Left cardiac atrium (tissue), 4 donors: ENCODE measurements around the gene ANKRD29. TPM values are rescaled to one million over a fixed set of nuclear protein-coding genes. Genes with fewer than 3 reads are reported as not detected.
"Not testable (repeated sequence)": the region's sequence is repeated elsewhere in the genome, so short reads cannot be mapped to it uniquely, and the experiment has no call there.

ENCODE experiments used
- ATAC-seq, 2 donors: fragments of 200-7000 bp; cut with Tn5 transposase; one replicate each; pipeline ENCODE4 v1.9.1; 2020; ENCODE audit warnings: mild to moderate bottlenecking in 2 of 2, moderate library complexity in 2 of 2
- DNase-seq: peaks from one replicate; pipeline ENCODE4 v3.0.0-alpha.2; 2020
- intact Hi-C, 2 donors: fragments of 100-400 bp; cut with DNase I; formaldehyde crosslinking; loops; one replicate each; pipeline versions ENCODE4 v1.14.1 to v1.15.1; 2022 to 2023
- total RNA-seq, 2 donors: library from RNA; stranded (reverse); fragmentation: NEBNext Ultra II Directional; extraction: Animal tissue kit (Norgen Biotek cat#: 25700); gene quantifications; one replicate each; pipeline ENCODE4 v1.2.1, GENCODE V29; 2021
- donor health status: DM: no; HTN: yes; CAD: no.
- donor health status: DM: no; HTN: yes; CAD: no; lungs with severe emphysema.
- donor health status: DM: yes; HTN: yes; CAD: no.
- donor health status: Dilated cardiomyopathy.

Gene ANKRD29
- total RNA-seq, 2 donors from 2014 or later: 4.7 to 8.5 TPM

DNA sequence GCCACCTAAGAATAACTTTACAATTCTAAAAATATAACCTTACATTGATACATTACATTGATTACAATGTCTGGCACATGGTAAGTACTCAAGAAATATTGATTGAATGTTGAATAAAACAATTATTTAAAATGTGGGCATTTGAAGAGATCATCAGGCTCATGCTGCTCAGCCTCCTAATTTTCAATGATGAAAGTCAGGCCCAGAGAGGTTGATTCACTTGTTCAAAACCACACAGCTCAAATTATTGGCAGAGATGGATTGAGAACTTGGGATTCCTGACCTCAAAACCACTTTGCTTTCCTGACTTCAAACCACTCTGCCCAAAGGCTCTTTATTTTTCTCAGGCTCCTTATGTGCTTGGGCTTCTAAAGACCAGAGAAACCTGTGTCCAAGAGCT, 34.7 kb downstream of the ANKRD29 start:
- intact Hi-C loops: loop anchor here (10.0 kb wide), 2 partner anchors 187 to 487 kb away; no protein-coding TSS in a partner anchor
- ATAC-seq (no peak), DNase-seq (no peak)

GRCh38 chr18:23627321-23627720, 35.4 kb downstream of the ANKRD29 start:
- intact Hi-C loops: loop anchor here (10.0 kb wide), 2 partner anchors 187 to 487 kb away; no protein-coding TSS in a partner anchor
- peak in 1 of 2 donors; percentile 14 for ATAC-seq
- no peak for DNase-seq

DNA sequence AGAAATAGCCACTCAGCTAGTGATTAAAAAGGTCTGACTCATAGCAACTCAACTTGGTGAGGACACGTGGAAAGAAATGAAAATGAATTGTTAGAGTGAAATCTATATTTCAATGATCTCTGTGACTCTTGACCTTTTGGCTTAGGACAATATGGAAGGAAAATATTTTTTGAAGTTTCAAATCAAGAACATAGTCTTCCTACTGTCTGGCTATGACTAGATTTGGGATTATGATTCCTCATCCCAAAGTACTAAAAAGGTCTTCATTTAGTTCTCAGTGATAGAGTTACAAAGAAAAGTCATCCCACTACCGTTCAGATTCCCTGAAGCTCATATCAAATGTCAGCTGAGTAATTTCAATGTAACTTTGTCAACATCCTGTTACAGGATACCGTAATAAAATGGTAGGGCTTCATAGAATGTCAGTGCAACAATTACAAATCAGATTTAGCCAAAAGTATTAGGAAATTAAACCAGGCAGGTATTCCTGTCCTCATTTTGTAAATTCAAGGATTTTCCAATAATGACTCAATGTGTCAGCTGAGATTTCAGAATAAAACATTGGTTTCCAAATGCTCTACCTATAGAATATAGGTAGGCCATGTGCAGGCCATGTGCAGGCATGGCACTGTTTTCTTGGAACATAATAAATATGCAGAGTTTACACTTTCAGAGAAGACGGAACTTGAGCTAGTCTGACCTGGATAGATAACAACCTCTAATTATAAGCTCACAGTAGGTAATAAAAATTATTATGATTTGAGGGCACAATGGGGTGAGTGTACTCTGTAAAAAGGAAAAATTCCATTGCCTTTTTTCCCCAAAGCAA, 36.0 kb downstream of the ANKRD29 start:
- no peak for ATAC-seq
- DNase-seq: no peak
- intact Hi-C loops: loop anchor here (10.0 kb wide), 2 partner anchors 188 to 488 kb away; no protein-coding TSS in a partner anchor

DNA sequence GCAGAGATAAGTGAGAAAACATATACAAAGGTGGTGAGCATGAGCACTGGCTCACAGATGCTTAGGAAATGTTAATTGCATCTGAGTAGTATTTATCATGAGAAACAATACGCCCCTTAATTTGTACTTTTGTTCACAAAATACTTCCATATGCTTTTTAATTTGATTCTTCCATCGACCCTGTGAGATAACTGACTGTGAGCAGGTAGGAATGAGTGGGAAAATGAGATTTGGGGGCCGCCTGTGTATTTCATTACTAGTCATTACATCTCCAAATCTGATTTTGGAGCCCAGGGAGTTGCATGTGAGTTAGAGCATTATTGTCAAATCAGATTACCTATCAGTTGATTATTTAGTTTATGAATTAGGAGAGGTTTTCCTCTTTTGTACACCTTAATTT, 39.7 kb downstream of the ANKRD29 start:
- intact Hi-C loops: loop anchor here (2.0 to 10.0 kb wide), 6 partner anchors 79 to 492 kb away; no protein-coding TSS in a partner anchor
- DNase-seq (no peak), ATAC-seq (no peak)

DNA sequence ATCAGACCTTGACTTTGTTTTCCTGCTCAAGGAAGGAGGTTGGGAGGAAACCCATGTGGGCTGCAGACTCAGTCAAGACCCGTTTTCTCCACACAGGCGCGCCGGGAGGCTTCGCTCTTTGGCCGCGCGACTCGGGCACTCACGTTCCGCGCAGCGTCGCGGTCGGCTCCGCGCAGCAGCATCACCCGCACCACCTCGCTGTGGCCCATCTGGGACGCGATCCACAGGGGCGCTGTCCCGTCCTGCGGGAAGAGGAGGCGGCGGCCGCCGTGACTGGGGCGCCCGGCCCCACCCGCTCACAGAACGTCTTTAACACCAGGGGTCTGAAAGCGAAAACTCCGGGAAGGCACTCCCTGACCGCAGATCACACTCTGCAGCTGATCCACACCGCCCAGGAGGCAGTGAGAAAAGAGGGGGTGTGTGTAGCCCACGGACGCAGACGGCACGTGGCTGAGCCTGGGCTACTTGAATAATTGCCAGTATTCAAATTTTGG, 43.3 kb downstream of the ANKRD29 start:
- ATAC-seq (peak; percentile 76 to 78), DNase-seq (peak; percentile 33)
- intact Hi-C loops: no loop called here

GRCh38 chr18:23618862-23619387, 43.8 kb downstream of the ANKRD29 start:
- DNase-seq: peak; percentile 24
- intact Hi-C loops: no loop called here
- peak; percentile 58 to 84 for ATAC-seq

GRCh38 chr18:23617412-23618014, 45.2 kb downstream of the ANKRD29 start:
- no peak for ATAC-seq
- intact Hi-C loops: no loop called here

GRCh38 chr18:23616258-23616657, 46.5 kb downstream of the ANKRD29 start:
- intact Hi-C loops: no loop called here
- DNase-seq: no peak
- no peak for ATAC-seq

More at GRCh38 chr18:23617412-23618014, 45.2 kb downstream of the ANKRD29 start:
- no peak for DNase-seq

GRCh38 chr18:23614891-23615290, 47.8 kb downstream of the ANKRD29 start:
- no peak for DNase-seq
- intact Hi-C loops: no loop called here
- ATAC-seq: no peak

GRCh38 chr18:23614413-23614812, 48.3 kb downstream of the ANKRD29 start:
- DNase-seq: no peak
- intact Hi-C loops: no loop called here
- no peak for ATAC-seq

DNA sequence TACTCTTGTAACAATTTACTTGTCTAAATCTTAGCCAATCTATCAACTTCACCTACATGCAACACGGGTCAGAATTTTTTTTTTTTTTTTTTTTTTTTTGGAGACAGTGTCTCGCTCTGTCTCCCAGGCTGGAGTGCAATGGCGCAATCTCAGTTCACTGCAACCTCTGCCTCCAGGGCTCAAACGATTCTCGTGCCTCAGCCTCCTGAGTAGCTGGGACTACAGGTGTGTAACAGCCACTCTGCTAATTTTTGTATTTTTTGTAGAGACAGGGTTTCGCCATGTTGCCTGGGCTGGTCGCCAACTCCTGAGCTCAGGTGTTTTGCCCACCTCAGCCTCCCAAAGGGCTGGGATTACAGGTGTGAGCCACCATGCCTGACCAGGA, 49.6 kb downstream of the ANKRD29 start:
- ATAC-seq, intact Hi-C loops, DNase-seq: not testable (repeated sequence)

GRCh38 chr18:23612434-23613090, 50.1 kb downstream of the ANKRD29 start:
- intact Hi-C loops: no loop called here
- ATAC-seq (no peak), DNase-seq (no peak)

DNA sequence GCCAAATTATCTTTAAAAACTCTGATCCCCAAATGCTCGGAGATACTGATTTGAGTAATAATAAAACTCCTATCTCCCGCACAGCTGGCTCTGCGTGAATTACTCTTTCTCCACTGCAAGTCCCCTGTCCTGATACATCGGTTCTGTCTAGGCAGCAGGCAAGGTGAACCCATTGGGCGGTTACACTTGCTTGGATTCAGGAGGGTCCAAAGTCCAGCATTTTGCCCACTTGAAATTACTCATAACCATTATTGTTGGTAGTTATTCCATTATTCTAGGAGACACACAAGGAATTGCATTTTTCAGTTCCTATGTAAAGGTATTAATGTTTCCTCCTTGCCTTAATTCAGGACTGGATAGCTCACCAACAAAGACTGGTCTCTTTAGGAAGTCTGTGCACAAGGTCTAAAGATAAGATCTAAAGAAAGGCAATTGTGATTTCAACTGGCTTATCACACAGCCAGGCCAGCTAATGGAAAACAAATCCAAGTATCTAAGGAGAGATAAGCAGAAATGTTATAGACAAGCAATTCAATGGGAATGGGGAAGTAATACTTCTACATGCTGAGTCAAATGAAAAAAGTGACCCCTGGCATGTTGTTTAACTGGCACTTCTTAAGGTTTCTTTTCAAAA, 53.2 kb downstream of the ANKRD29 start:
- ATAC-seq (no peak), DNase-seq (no peak)
- intact Hi-C loops: no loop called here

- intact Hi-C loops: no loop called here
- DNase-seq (no peak), ATAC-seq (no peak)
Observed at GRCh38 chr18:23608211-23608610, 54.5 kb downstream of the ANKRD29 start.

DNA sequence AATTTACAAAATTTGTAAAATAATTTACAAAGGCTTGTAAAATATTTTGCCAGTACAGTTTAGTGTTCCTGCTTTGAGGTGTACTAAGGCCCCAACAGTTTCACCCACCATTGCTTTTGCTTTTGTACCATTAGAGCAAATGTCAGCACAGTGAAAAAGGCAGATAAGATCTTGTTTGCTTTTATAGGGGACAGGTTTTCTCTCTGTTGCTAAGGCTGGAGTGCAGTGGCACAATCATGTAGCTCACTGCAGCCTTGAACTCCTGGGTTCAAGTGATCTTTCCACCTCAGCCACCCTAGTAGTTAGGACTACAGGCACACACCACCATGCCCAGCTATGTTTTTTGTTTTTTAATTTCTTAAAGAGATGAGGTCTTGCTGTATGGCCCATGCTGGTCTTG, 56.8 kb downstream of the ANKRD29 start:
- intact Hi-C loops: no loop called here
- no peak for DNase-seq
- no peak for ATAC-seq

DNA sequence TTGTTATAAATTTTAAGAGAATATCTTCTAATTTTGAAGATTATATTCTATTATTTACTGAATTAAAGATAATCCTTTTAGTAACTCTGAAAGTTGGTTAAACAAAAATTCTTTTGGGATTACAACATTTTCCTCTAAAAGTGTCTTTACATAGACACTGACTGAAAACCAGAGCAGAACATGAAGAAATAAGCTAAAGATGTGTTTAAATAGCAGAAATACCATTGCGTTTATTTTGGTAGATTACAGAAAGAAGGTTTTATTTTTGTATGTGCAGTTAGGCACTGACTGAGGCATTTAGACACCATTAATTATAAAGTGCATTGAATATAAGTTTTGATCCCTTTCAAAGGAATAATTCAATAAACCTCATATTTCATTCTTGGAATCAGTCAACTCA, 62.9 kb downstream of the ANKRD29 start:
- no peak for DNase-seq
- intact Hi-C loops: no loop called here
- no peak for ATAC-seq

- ATAC-seq: peak in 1 of 2 donors; percentile 47
- no peak for DNase-seq
- intact Hi-C loops: no loop called here
Observed at GRCh38 chr18:23596183-23596582, 66.5 kb downstream of the ANKRD29 start.

- intact Hi-C loops: no loop called here
- ATAC-seq: no peak
- no peak for DNase-seq
Observed at GRCh38 chr18:23595591-23595990, 67.1 kb downstream of the ANKRD29 start.

DNA sequence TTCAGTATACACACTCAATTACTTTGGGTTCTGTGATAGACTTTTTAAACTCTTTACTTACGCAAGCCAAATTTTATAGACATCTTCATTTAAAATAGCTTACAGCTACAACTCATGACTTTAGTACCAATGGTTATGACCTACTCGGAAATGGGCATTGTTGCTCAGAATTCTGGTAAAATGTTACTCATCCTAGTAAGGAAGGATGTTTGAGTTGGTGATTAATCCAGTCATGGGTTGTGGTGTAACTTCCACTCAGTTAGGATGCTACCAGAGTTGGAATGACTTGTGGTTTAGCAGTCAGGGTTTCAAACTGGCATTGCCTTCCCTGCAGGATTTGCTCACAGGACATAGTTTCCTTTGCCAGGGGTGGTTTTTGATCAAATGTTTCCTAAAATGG, 69.0 kb downstream of the ANKRD29 start:
- DNase-seq (no peak), ATAC-seq (no peak)
- intact Hi-C loops: no loop called here
